GM12878 (cell line): ENCODE results near the gene FBLN1. TPM values are rescaled to one million over a fixed set of nuclear protein-coding genes. Genes with fewer than 3 reads are reported as not detected.

Experiments
- ATAC-seq: fragments of 200-7000 bp; cut with Tn5 transposase; 3 replicates; pipeline ENCODE4 v1.9.1; 2020; ENCODE audit warnings: mild to moderate bottlenecking, moderate library complexity
- BruUV-seq: library from RNA; stranded (reverse); fragments of 400-500 nt; replicated peaks from 2 replicates; lab custom pipeline; 2021; lab: Mats Ljungman, UMichigan
- CTCF ChIA-PET: fragments of 300-600 bp; sonication (Branson Sonifier 250); formaldehyde crosslinking; extraction: SDS; loops from one replicate; lab custom pipeline; 2021; ENCODE audit warnings: inconsistent platforms; lab: Yijun Ruan, JAX
- POLR2A ChIA-PET: fragments of 350-600 bp; formaldehyde crosslinking; extraction: SDS; loops from one replicate; lab custom pipeline; 2021; ENCODE audit warnings: inconsistent platforms; lab: Charles Lee
- RAD21 ChIA-PET: fragments of 300-600 bp; sonication (Branson Sonifier 250); formaldehyde crosslinking; loops from one replicate; lab custom pipeline; 2023; ENCODE audit warnings: antibody characterized with exemption; ENCODE audit not compliant: unreplicated experiment; lab: Charles Lee
- SMC1A ChIA-PET: fragments of 300-600 bp; sonication (Branson Sonifier 250); formaldehyde crosslinking; loops from one replicate; lab custom pipeline; 2023; ENCODE audit not compliant: unreplicated experiment, uncharacterized antibody; lab: Charles Lee
- DNase-seq: peaks from one replicate; pipeline ENCODE4 v3.0.0-alpha.2; 2011; ENCODE audit warnings: low read depth, low spot score
- FAIRE-seq: peaks from 3 replicates; lab custom pipeline; 2011; peaks lifted over from hg19 to GRCh38; lab: Jason Lieb, UNC
- H2AFZ ChIP-seq: 2 replicates; pipeline ENCODE4 v1.6.0; 2011; ENCODE audit warnings: low read depth, low read length, control low read depth; ENCODE audit not compliant: control insufficient read depth
- H3K27ac ChIP-seq: 2 replicates; pipeline ENCODE4 v1.5.1; 2011; ENCODE audit warnings: control low read depth; ENCODE audit not compliant: control insufficient read depth, insufficient read depth
- H3K27me3 ChIP-seq, 2 experiments: replicated peaks in 1 of 2; 2 replicates each; pipeline versions ENCODE4 v1.6.0 to v1.6.1; 2011; ENCODE audit warnings: low read length in 1 of 2; ENCODE audit not compliant: control insufficient read depth in 2 of 2, insufficient read depth in 2 of 2
- H3K36me3 ChIP-seq, 2 experiments: 2 replicates each; pipeline ENCODE4 v1.5.1; 2011; ENCODE audit warnings: low read length in 1 of 2; ENCODE audit not compliant: control insufficient read depth in 2 of 2, insufficient read depth in 2 of 2
- H3K4me1 ChIP-seq: 2 replicates; pipeline ENCODE4 v1.6.1; 2011; ENCODE audit warnings: mild to moderate bottlenecking, low read length, moderate library complexity, mixed read lengths; ENCODE audit not compliant: control insufficient read depth, insufficient read depth
- H3K4me2 ChIP-seq: 2 replicates; pipeline ENCODE4 v1.6.0; 2011; ENCODE audit warnings: control low read depth; ENCODE audit not compliant: control insufficient read depth, insufficient read depth
- H3K4me3 ChIP-seq: fragments of 200-600 bp; sonication (generic); 2 replicates; pipeline ENCODE4 v1.5.1; 2016
- H3K79me2 ChIP-seq: 2 replicates; pipeline ENCODE4 v1.6.0; 2011; ENCODE audit warnings: low read length; ENCODE audit not compliant: control insufficient read depth, insufficient read depth
- H3K9ac ChIP-seq: 2 replicates; pipeline ENCODE4 v1.8.0; 2011; ENCODE audit warnings: low read length, control low read depth, mixed read lengths; ENCODE audit not compliant: control insufficient read depth, insufficient read depth
- H3K9me3 ChIP-seq: replicated peaks from 3 replicates; pipeline ENCODE4 v1.5.1; 2011; ENCODE audit warnings: mild to moderate bottlenecking, low read length; ENCODE audit not compliant: control insufficient read depth, insufficient read depth
- H4K20me1 ChIP-seq: 2 replicates; pipeline ENCODE4 v1.6.0; 2011; ENCODE audit not compliant: control insufficient read depth, insufficient read depth
- BCL11A ChIP-seq: IDR thresholded peaks from 2 replicates; pipeline ENCODE4 v1.6.1; 2011; ENCODE audit warnings: low read depth, low read length
- MEF2A ChIP-seq: IDR thresholded peaks from 2 replicates; pipeline ENCODE4 v1.6.1; 2011; ENCODE audit warnings: low read depth, mild to moderate bottlenecking, low read length, moderate library complexity; ENCODE audit not compliant: insufficient read depth
- MEF2B ChIP-seq: fragments of 450-650 bp; IDR thresholded peaks from 2 replicates; pipeline ENCODE4 v1.6.1; 2018; ENCODE audit warnings: mild to moderate bottlenecking, moderate library complexity; ENCODE audit not compliant: partially characterized antibody, poor library complexity, severe bottlenecking
- MTA2 ChIP-seq: fragments of 450-650 bp; IDR thresholded peaks from 2 replicates; pipeline ENCODE4 v1.6.1; 2016; ENCODE audit warnings: low read depth, mild to moderate bottlenecking, moderate library complexity
- MYC ChIP-seq: IDR thresholded peaks from 2 replicates; pipeline ENCODE4 v1.6.1; 2011; ENCODE audit warnings: mild to moderate bottlenecking, low read length, moderate library complexity, inconsistent platforms; ENCODE audit not compliant: insufficient read depth, insufficient replicate concordance, insufficient read length, severe bottlenecking
- NFYB ChIP-seq: IDR thresholded peaks from 2 replicates; pipeline ENCODE4 v1.6.1; 2011; ENCODE audit warnings: low read depth, mild to moderate bottlenecking, low read length, improper control_type of control experiment, moderate library complexity; ENCODE audit not compliant: insufficient read depth
- PAX8 ChIP-seq: fragments of 450-650 bp; IDR thresholded peaks from 2 replicates; pipeline ENCODE4 v1.6.1; 2017; ENCODE audit warnings: mild to moderate bottlenecking, moderate library complexity
- RAD51 ChIP-seq: fragments of 450-650 bp; IDR thresholded peaks from 2 replicates; pipeline ENCODE4 v1.6.1; 2016; ENCODE audit warnings: moderate library complexity, mild to moderate bottlenecking, inconsistent platforms
- SREBF2 ChIP-seq: IDR thresholded peaks from 2 replicates; pipeline ENCODE4 v1.6.1; 2012; ENCODE audit warnings: mild to moderate bottlenecking, low read length
- TARDBP ChIP-seq: IDR thresholded peaks from 2 replicates; pipeline ENCODE4 v1.6.1; 2016; ENCODE audit warnings: borderline replicate concordance
- ZBTB33 ChIP-seq: fragments of 450-650 bp; IDR thresholded peaks from 2 replicates; pipeline ENCODE4 v1.6.1; 2017; ENCODE audit warnings: mild to moderate bottlenecking
- WGBS: methylation state at CpG from one replicate; pipeline ENCODE4 v1.1.6; 2016; ENCODE audit warnings: low lambda C conversion rate; ENCODE audit not compliant: insufficient replicate concordance, insufficient coverage; ENCODE audit errors: missing lambda C conversion rate; 5-methylcytosine and 5-hydroxymethylcytosine counted together
- in situ Hi-C: fragments of 300-500 bp; cut with MboI; formaldehyde crosslinking; loops from 9 replicates; pipeline ENCODE4 v1.14.3; 2018; ENCODE audit warnings: mixed read lengths
- intact Hi-C: fragments of 100-400 bp; cut with micrococcal nuclease; formaldehyde crosslinking; loops from one replicate; pipeline ENCODE4 v1.14.2; 2022; ENCODE audit not compliant: unreplicated experiment
- polyA plus RNA-seq, 11 experiments: library from polyadenylated mRNA; depleted of rRNA in 4 of 11; unstranded in 6 of 11; stranded (reverse) in 5 of 11; fragments of >200 nt; fragmentation: Nextera tagmentation in 4 of 11; fragmentation: Illumina TruSeq in 1 of 11; extraction: Ambion mirVana in 4 of 11; extraction: Trizol in 1 of 11; gene quantifications; 1 replicate in 1 of 11; 2 replicates in 10 of 11; pipeline versions ENCODE4 v1.2.1 to v1.2.3, GENCODE V29; 2011 to 2016; ENCODE audit warnings: inconsistent platforms in 2 of 11, missing spikeins in 2 of 11, low read depth in 1 of 11
- total RNA-seq, 4 experiments: library from RNA; depleted of rRNA in 3 of 4; stranded (reverse); fragments of >200 nt in 3 of 4; fragmentation: Illumina TruSeq in 1 of 4; extraction: Trizol in 1 of 4; gene quantifications; 2 replicates each; pipeline versions ENCODE4 v1.2.1 to v1.2.3, GENCODE V29; 2013 to 2021
- TF ChIP-seq, protein P1 (sequence below): fragments of 450-650 bp; IDR thresholded peaks from 2 replicates; pipeline ENCODE4 v1.6.1; 2017; ENCODE audit warnings: low read depth, mild to moderate bottlenecking, moderate library complexity

The FBLN1 gene
- total and polyA plus RNA-seq, 10 of the 15 experiments (the other 5 are each of a cell fraction or from before 2014, with no cell fraction given), result 0.20 to 0.51 TPM; not detected in 8

- Histone ChIP-seq H3K9me3 (no peaks in the 10 kb centered on the region), H3K27me3 (no peaks in the 10 kb centered on the region; a peak in 1 of 4 replicates), H3K4me2 (no peak overlapping the region), H3K79me2 (no peaks in the 10 kb centered on the region), H3K36me3 (no peaks in the 10 kb centered on the region), H3K4me1 (no peaks in the 10 kb centered on the region), H3K27ac (no peak overlapping the region), H4K20me1 (no peaks in the 10 kb centered on the region), H3K4me3 (no peak overlapping the region), H2AFZ (no peak overlapping the region), H3K9ac (no peak overlapping the region)
- CTCF ChIA-PET, result no interaction called here
- POLR2A ChIA-PET, result no interaction called here
- intact Hi-C loops (no loop called here), in situ Hi-C loops (no loop called here)
- FAIRE-seq (no peak), ATAC-seq (no peak), DNase-seq (no peak)
- SMC1A ChIA-PET, result no interaction called here
- TF ChIP-seq BCL11A (no peak), MTA2 (no peak), SREBF2 (no peak), MEF2B (no peak), MYC (no peak)
- RAD21 ChIA-PET, result no interaction called here
- BruUV-seq, result no TSS peak
- WGBS, result 40% methylated on average over 15 of the region's 15 CpGs
Measured at GRCh38 chr22:45612940-45613339, 110.3 kb downstream of the FBLN1 start.

DNA sequence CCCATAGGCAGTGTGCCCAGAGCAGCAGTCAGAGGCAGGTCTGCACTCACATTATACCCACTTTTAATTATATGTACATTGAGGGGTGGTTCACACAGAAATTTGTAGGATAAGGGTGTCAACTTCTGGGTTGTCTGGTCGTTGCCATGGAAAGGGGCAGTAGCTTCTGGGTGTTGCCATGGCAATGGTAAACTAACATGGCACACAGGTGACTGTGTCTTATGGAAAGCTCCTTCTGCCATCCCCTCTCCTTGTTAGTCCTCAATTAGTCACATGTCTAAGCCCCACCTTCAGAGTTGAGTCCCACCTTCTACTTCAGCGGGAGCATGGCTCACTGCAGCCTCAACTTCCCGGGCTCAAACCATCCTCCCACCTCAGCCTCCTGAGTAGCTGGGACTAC lies 112.7 kb downstream of the FBLN1 start:
- in situ Hi-C loops, result loop anchor here (5.0 kb wide), 1 partner anchor 1977 kb away; no protein-coding TSS in a partner anchor
- BruUV-seq, result no TSS peak
- no peak for DNase-seq
- no peaks in the 10 kb centered on the region for H3K36me3 ChIP-seq
- no peak for FAIRE-seq
- no peak overlapping the region for H2AFZ ChIP-seq
- H3K4me1 ChIP-seq, result no peaks in the 10 kb centered on the region
- 42% methylated on average over 3 of the region's 3 CpGs for WGBS
- POLR2A ChIA-PET, result no interaction called here
- SMC1A ChIA-PET, result no interaction called here
- H3K79me2 ChIP-seq, result no peaks in the 10 kb centered on the region
- no peaks in the 10 kb centered on the region for H3K9me3 ChIP-seq
- intact Hi-C loops, result no loop called here
- H3K27me3 ChIP-seq, result no peaks in the 10 kb centered on the region
- CTCF ChIA-PET, result no interaction called here
- H4K20me1 ChIP-seq, result no peaks in the 10 kb centered on the region
- no peak for ATAC-seq
- no peak overlapping the region for H3K27ac ChIP-seq
- RAD21 ChIA-PET, result no interaction called here
- no peak overlapping the region for H3K4me3 ChIP-seq
- H3K4me2 ChIP-seq, result no peak overlapping the region
- H3K9ac ChIP-seq, result no peak overlapping the region
- TF ChIP-seq MEF2A (no peak), NFYB (no peak), TARDBP (no peak), ZBTB33 (no peak), PAX8 (no peak), RAD51 (no peak)
- TF ChIP-seq, protein P1, sequence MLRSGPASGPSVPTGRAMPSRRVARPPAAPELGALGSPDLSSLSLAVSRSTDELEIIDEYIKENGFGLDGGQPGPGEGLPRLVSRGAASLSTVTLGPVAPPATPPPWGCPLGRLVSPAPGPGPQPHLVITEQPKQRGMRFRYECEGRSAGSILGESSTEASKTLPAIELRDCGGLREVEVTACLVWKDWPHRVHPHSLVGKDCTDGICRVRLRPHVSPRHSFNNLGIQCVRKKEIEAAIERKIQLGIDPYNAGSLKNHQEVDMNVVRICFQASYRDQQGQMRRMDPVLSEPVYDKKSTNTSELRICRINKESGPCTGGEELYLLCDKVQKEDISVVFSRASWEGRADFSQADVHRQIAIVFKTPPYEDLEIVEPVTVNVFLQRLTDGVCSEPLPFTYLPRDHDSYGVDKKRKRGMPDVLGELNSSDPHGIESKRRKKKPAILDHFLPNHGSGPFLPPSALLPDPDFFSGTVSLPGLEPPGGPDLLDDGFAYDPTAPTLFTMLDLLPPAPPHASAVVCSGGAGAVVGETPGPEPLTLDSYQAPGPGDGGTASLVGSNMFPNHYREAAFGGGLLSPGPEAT, result no peak
